GM21390 (cell line): ENCODE data around the gene SMG6.
A peak's percentile ranks its signal among the peaks of the same experiment; 100 is the strongest.

ENCODE experiments used
- ATAC-seq: cut with Tn5 transposase; IDR thresholded peaks from one replicate; pipeline ENCODE4 v1.9.1; 2021; ENCODE audit not compliant: unreplicated experiment

SMG6 gene

GRCh38 chr17:2110436-2110835 is 193.1 kb downstream of the SMG6 start:
- ATAC-seq, result no peak

GRCh38 chr17:2108170-2108569 is 195.4 kb downstream of the SMG6 start:
- no peak for ATAC-seq

GRCh38 chr17:2107506-2107905 is 196.1 kb downstream of the SMG6 start:
- ATAC-seq, result no peak

- ATAC-seq, result no peak
These were observed 196.5 kb downstream of the SMG6 start for GRCh38 chr17:2107050-2107449.

GRCh38 chr17:2106308-2106955 is 197.2 kb downstream of the SMG6 start:
- no peak for ATAC-seq

GRCh38 chr17:2105663-2106062 is 197.9 kb downstream of the SMG6 start:
- ATAC-seq, result no peak

- no peak for ATAC-seq
These were observed 200.4 kb downstream of the SMG6 start for GRCh38 chr17:2102931-2103809.

- ATAC-seq, result no peak
These were observed 201.9 kb downstream of the SMG6 start for GRCh38 chr17:2101448-2102257.

- ATAC-seq, result no peak
These were observed 208.1 kb downstream of the SMG6 start for GRCh38 chr17:2095536-2095910.

GRCh38 chr17:2094891-2095535 is 208.6 kb downstream of the SMG6 start:
- no peak for ATAC-seq

- ATAC-seq, result no peak
These were observed 210.2 kb downstream of the SMG6 start for GRCh38 chr17:2093349-2093748.

- no peak for ATAC-seq
These were observed 211.3 kb downstream of the SMG6 start for GRCh38 chr17:2092253-2092652.

- no peak for ATAC-seq
These were observed 212.6 kb downstream of the SMG6 start for GRCh38 chr17:2090804-2091534.

- no peak for ATAC-seq
These were observed 213.4 kb downstream of the SMG6 start for GRCh38 chr17:2090210-2090641.

GRCh38 chr17:2089021-2089422 is 214.6 kb downstream of the SMG6 start:
- ATAC-seq, result peak; percentile 37

GRCh38 chr17:2087597-2088211 is 215.9 kb downstream of the SMG6 start:
- no peak for ATAC-seq

GRCh38 chr17:2086306-2086705 is 217.3 kb downstream of the SMG6 start:
- no peak for ATAC-seq

- no peak for ATAC-seq
These were observed 218.0 kb downstream of the SMG6 start for GRCh38 chr17:2085648-2085949.

GRCh38 chr17:2084766-2085647 is 218.6 kb downstream of the SMG6 start:
- no peak for ATAC-seq
